ENCODE results near the gene PRRT1.

The PRRT1 gene

DNA sequence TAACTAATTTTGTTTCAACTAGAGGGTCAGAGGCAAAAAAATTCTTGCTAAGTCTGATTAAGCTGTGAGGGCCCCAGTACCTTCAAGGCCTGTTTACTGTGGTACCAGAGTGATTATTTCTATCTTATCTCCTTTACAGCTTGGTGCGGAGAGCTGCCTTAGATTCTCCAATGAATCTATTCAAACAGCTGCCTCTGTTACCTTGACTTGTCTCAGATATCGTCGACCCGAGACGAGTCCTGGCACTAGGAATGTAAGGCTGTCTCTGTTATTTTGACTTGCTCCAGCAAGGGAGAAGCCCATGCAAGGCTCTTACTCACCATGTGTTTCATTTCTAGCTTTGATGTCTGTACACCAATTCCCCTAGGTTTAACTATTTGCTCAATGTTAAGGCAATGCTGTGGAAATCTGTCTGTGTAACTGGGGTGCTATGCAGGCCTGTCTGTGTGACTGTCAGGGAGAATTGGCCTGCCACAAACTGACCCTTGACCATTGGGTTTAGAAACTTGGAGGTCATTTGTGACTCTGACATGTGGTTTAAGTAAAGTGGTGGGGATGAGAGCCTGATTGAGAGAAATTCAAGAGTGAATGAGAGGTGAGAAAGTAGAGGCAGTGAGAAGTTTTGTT is 11.2 kb downstream of the PRRT1 start:
- TF ChIP-seq, protein P1, sequence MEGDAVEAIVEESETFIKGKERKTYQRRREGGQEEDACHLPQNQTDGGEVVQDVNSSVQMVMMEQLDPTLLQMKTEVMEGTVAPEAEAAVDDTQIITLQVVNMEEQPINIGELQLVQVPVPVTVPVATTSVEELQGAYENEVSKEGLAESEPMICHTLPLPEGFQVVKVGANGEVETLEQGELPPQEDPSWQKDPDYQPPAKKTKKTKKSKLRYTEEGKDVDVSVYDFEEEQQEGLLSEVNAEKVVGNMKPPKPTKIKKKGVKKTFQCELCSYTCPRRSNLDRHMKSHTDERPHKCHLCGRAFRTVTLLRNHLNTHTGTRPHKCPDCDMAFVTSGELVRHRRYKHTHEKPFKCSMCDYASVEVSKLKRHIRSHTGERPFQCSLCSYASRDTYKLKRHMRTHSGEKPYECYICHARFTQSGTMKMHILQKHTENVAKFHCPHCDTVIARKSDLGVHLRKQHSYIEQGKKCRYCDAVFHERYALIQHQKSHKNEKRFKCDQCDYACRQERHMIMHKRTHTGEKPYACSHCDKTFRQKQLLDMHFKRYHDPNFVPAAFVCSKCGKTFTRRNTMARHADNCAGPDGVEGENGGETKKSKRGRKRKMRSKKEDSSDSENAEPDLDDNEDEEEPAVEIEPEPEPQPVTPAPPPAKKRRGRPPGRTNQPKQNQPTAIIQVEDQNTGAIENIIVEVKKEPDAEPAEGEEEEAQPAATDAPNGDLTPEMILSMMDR (IDR thresholded peaks at IDR 0.05; ENCODE audit: low read depth, low read length, missing control alignments) = no peak

DNA sequence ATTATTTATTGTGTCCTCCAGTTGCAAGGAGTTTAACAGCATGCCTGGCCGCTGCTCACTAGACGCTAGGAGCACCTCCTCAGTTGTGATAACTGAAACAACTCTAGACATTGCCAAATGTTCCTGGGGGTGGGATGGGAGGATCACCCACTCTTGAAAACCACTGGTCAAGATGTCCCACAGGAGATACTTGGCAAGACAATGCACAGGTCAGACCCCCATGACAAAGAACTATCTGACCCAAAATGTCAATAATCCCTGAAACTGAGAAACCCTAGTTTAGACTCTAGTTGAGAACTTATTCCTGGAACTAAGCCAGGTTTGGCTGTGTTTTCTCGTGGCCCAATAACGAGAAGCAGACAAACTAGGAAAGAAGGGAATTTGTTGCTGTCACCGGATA is 12.1 kb downstream of the PRRT1 start:
- H3K4me3 ChIP-seq (replicated peaks; ENCODE audit: low read depth, low read length) = no peak overlapping the region
- DNase-seq (ENCODE audit: extremely low read depth, low read depth) = no peak
- TF ChIP-seq, protein P1 (IDR thresholded peaks at IDR 0.05; ENCODE audit: low read depth, low read length, missing control alignments) = no peak

More for the DNA sequence above, 11.2 kb downstream of the PRRT1 start:
- H3K4me3 ChIP-seq (replicated peaks; ENCODE audit: low read depth, low read length) = no peak overlapping the region
- DNase-seq (ENCODE audit: extremely low read depth, low read depth) = no peak

DNA sequence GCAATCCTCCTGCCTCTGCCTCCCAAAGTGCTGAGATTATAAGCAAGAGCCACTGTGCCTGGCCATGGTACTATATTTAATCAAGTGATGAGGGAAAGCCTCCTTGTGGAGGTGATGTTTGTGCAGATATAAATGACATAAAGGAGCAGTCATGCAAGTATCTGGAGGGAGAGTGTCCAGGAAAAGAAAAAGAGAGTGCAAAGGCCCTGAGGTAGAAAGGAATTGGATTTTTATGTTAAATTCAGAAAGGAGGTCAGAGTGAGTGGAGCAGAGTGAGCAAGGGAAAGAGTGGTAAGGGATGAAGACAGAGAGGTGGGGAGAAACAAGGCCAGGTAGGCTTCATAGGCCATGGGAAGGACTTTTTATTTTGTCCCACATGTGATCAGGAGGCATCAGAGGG is 14.3 kb downstream of the PRRT1 start:
- TF ChIP-seq, protein P1 (IDR thresholded peaks at IDR 0.05; ENCODE audit: low read depth, low read length, missing control alignments) = no peak
- no peak overlapping the region for H3K4me3 ChIP-seq (replicated peaks; ENCODE audit: low read depth, low read length)
- DNase-seq (ENCODE audit: extremely low read depth, low read depth) = no peak

DNA sequence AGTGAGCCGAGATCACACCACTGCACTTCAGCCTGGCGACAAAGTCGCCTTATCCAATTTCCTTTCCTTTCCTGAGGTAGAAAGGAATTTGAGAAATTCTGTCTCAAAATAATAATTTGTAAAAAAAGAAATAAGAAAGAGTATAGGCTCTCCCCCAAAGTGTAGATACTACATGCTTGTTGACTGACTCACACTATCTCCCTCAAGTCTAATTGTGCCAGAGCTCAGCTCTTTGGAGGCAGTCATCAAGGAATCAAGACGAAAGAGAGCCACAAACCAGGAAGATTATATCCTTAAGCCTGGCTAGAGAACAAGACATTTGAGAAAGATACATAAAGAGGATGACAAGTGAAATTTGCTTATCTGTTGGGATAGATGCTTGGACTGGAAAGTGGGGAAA is 18.0 kb downstream of the PRRT1 start:
- no peak for DNase-seq (ENCODE audit: extremely low read depth, low read depth)
- H3K4me3 ChIP-seq (replicated peaks; ENCODE audit: low read depth, low read length) = no peak overlapping the region
- TF ChIP-seq, protein P1 (IDR thresholded peaks at IDR 0.05; ENCODE audit: low read depth, low read length, missing control alignments) = no peak

DNA sequence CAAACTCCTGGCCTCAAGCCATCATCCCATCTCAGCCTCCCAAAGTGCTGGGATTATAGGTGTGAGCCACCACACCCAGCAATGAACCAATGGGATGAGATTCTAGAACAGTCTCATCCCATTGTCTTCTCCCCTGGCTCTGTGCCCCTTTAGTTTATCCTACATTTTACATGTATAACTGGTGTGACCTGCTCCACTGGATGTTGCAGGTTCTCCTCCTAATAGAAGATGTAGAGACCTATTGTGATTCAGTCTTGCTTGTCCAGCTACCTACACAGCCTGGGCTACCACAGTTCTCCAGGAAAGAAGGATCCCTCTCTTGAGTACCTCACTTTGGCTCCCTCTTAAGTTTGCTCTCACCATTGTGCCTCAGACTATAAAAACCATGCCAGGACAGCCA is 19.6 kb downstream of the PRRT1 start:
- DNase-seq (ENCODE audit: extremely low read depth, low read depth) = no peak
- H3K4me3 ChIP-seq (replicated peaks; ENCODE audit: low read depth, low read length) = no peak overlapping the region
- TF ChIP-seq, protein P1 (IDR thresholded peaks at IDR 0.05; ENCODE audit: low read depth, low read length, missing control alignments) = no peak

DNA sequence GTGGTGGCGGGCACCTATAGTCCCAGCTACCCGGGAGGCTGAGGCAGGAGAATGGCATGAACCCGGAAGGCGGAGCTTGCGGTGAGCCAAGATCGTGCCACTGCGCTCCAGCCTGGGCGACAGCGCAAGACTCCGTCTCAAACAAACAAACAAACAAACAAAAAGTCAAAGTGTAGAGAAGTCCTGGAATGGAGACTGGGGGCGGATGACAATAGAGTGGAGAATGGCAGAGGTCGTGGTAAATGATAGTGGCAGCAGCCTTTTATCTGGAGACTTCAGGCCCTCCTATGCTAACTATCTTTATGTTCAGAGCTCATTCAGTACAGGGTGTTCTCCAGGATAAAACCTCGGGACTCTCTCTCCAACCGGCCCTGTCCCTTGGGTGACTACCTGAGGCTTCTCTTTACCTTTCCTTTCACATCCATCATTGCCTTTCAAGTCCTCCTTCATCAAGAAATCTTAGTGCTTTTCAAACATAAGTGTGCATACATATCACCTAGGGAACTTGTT is 20.2 kb downstream of the PRRT1 start:
- TF ChIP-seq, protein P1 (IDR thresholded peaks at IDR 0.05; ENCODE audit: low read depth, low read length, missing control alignments) = no peak
- no peak for DNase-seq (ENCODE audit: extremely low read depth, low read depth)
- H3K4me3 ChIP-seq (replicated peaks; ENCODE audit: low read depth, low read length) = no peak overlapping the region

Measured in HFF-Myc (cell line).